ENCODE results near the gene MYO3B.

MYO3B gene

GRCh38 chr2:170505631-170506275 lies 327.8 kb downstream of the MYO3B start:
- H3K4me3 ChIP-seq (ENCODE audit: low read length): no peak overlapping the region
- no peak overlapping the region for H3K23ac ChIP-seq (ENCODE audit: low read length)
- no peak overlapping the region for H4K8ac ChIP-seq (ENCODE audit: low read depth, low read length)
- peak overlapping the region; percentile 68 for H3K56ac ChIP-seq (ENCODE audit: low read length)
- H2BK5ac ChIP-seq (ENCODE audit: low read length): peak overlapping the region; percentile 34
- peak; percentile 65 for DNase-seq
- peaks cover 19% of the 10 kb centered on the region for H3K4me1 ChIP-seq (ENCODE audit: control insufficient read depth, low read depth, low read length)
- peak overlapping the region; percentile 36 for H3K18ac ChIP-seq (ENCODE audit: low read length)
- H3K4me2 ChIP-seq (ENCODE audit: low read length): no peak overlapping the region
- no peak overlapping the region for H4K5ac ChIP-seq (ENCODE audit: low read length)
- WGBS (ENCODE audit: extremely low coverage, insufficient coverage, low lambda C conversion rate): no CpG with 5 or more reads among the region's 6 CpGs
- H3K9ac ChIP-seq (ENCODE audit: low read length): no peak overlapping the region
- H2BK15ac ChIP-seq (replicated peaks; ENCODE audit: low read depth): no peak overlapping the region
- peak overlapping the region; percentile 67 for H3K27ac ChIP-seq (ENCODE audit: low read depth, low read length)
- no peaks in the 10 kb centered on the region for H3K79me2 ChIP-seq (ENCODE audit: control insufficient read depth, insufficient read depth, low read length)
- H2BK120ac ChIP-seq (ENCODE audit: low read depth, low read length): no peak overlapping the region
- no peaks in the 10 kb centered on the region for H3K27me3 ChIP-seq (ENCODE audit: insufficient read depth, low read length, poor library complexity)
- H3K36me3 ChIP-seq (ENCODE audit: control insufficient read depth, insufficient read depth, low read length): no peaks in the 10 kb centered on the region
- H3K4ac ChIP-seq (ENCODE audit: low read depth, low read length): peak overlapping the region; percentile 28
- no peak overlapping the region for H2AK5ac ChIP-seq (ENCODE audit: low read length)
- H3K79me1 ChIP-seq (ENCODE audit: low read length): no peaks in the 10 kb centered on the region

- no peaks in the 10 kb centered on the region for H3K79me1 ChIP-seq (ENCODE audit: low read length)
- H3K4ac ChIP-seq (ENCODE audit: low read depth, low read length): no peak overlapping the region
- H3K27ac ChIP-seq (ENCODE audit: low read depth, low read length): no peak overlapping the region
- no peak overlapping the region for H3K18ac ChIP-seq (ENCODE audit: low read length)
- H3K9ac ChIP-seq (ENCODE audit: low read length): no peak overlapping the region
- no peaks in the 10 kb centered on the region for H3K27me3 ChIP-seq (ENCODE audit: insufficient read depth, low read length, poor library complexity)
- no peak overlapping the region for H2BK15ac ChIP-seq (replicated peaks; ENCODE audit: low read depth)
- no peak overlapping the region for H2BK120ac ChIP-seq (ENCODE audit: low read depth, low read length)
- H4K5ac ChIP-seq (ENCODE audit: low read length): no peak overlapping the region
- no peak overlapping the region for H3K4me2 ChIP-seq (ENCODE audit: low read length)
- WGBS (ENCODE audit: extremely low coverage, insufficient coverage, low lambda C conversion rate): no CpG with 5 or more reads among the region's 8 CpGs
- no peak overlapping the region for H2BK5ac ChIP-seq (ENCODE audit: low read length)
- H3K79me2 ChIP-seq (ENCODE audit: control insufficient read depth, insufficient read depth, low read length): no peaks in the 10 kb centered on the region
- no peak overlapping the region for H2AK5ac ChIP-seq (ENCODE audit: low read length)
- H3K23ac ChIP-seq (ENCODE audit: low read length): no peak overlapping the region
- H3K36me3 ChIP-seq (ENCODE audit: control insufficient read depth, insufficient read depth, low read length): no peaks in the 10 kb centered on the region
- peaks cover 3% of the 10 kb centered on the region for H3K4me1 ChIP-seq (ENCODE audit: control insufficient read depth, low read depth, low read length)
- H3K56ac ChIP-seq (ENCODE audit: low read length): no peak overlapping the region
- no peak for DNase-seq
- no peak overlapping the region for H4K8ac ChIP-seq (ENCODE audit: low read depth, low read length)
- no peak overlapping the region for H3K4me3 ChIP-seq (ENCODE audit: low read length)
Observed at GRCh38 chr2:170509452-170510193, 331.7 kb downstream of the MYO3B start.

- Histone ChIP-seq H3K79me1 (ENCODE audit: low read length) (no peaks in the 10 kb centered on the region), H2BK120ac (ENCODE audit: low read depth, low read length) (no peak overlapping the region), H3K27me3 (ENCODE audit: insufficient read depth, low read length, poor library complexity) (no peaks in the 10 kb centered on the region), H3K18ac (ENCODE audit: low read length) (no peak overlapping the region), H3K4me2 (ENCODE audit: low read length) (no peak overlapping the region), H3K23ac (ENCODE audit: low read length) (no peak overlapping the region), H3K4ac (ENCODE audit: low read depth, low read length) (no peak overlapping the region), H3K4me1 (ENCODE audit: control insufficient read depth, low read depth, low read length) (no peaks in the 10 kb centered on the region), H3K27ac (ENCODE audit: low read depth, low read length) (no peak overlapping the region), H2BK5ac (ENCODE audit: low read length) (no peak overlapping the region), H3K79me2 (ENCODE audit: control insufficient read depth, insufficient read depth, low read length) (no peaks in the 10 kb centered on the region), H3K36me3 (ENCODE audit: control insufficient read depth, insufficient read depth, low read length) (no peaks in the 10 kb centered on the region), H4K8ac (ENCODE audit: low read depth, low read length) (no peak overlapping the region), H4K5ac (ENCODE audit: low read length) (no peak overlapping the region), H2BK15ac (replicated peaks; ENCODE audit: low read depth) (no peak overlapping the region), H3K9ac (ENCODE audit: low read length) (no peak overlapping the region), H2AK5ac (ENCODE audit: low read length) (no peak overlapping the region), H3K56ac (ENCODE audit: low read length) (no peak overlapping the region), H3K4me3 (ENCODE audit: low read length) (no peak overlapping the region)
- WGBS (ENCODE audit: extremely low coverage, insufficient coverage, low lambda C conversion rate): no CpG with 5 or more reads among the region's 2 CpGs
- DNase-seq: no peak
Observed at GRCh38 chr2:170512266-170512665, 334.3 kb downstream of the MYO3B start.

GRCh38 chr2:170514140-170514539 lies 336.2 kb downstream of the MYO3B start:
- Histone ChIP-seq H3K56ac (ENCODE audit: low read length) (no peak overlapping the region), H3K27ac (ENCODE audit: low read depth, low read length) (no peak overlapping the region), H3K4me1 (ENCODE audit: control insufficient read depth, low read depth, low read length) (no peaks in the 10 kb centered on the region), H3K23ac (ENCODE audit: low read length) (no peak overlapping the region), H2AK5ac (ENCODE audit: low read length) (no peak overlapping the region), H2BK5ac (ENCODE audit: low read length) (no peak overlapping the region), H3K79me2 (ENCODE audit: control insufficient read depth, insufficient read depth, low read length) (no peaks in the 10 kb centered on the region), H3K4me2 (ENCODE audit: low read length) (no peak overlapping the region), H3K79me1 (ENCODE audit: low read length) (no peaks in the 10 kb centered on the region), H4K5ac (ENCODE audit: low read length) (no peak overlapping the region), H2BK120ac (ENCODE audit: low read depth, low read length) (no peak overlapping the region), H3K9ac (ENCODE audit: low read length) (no peak overlapping the region), H3K4ac (ENCODE audit: low read depth, low read length) (no peak overlapping the region), H3K4me3 (ENCODE audit: low read length) (no peak overlapping the region), H3K18ac (ENCODE audit: low read length) (no peak overlapping the region), H3K36me3 (ENCODE audit: control insufficient read depth, insufficient read depth, low read length) (no peaks in the 10 kb centered on the region), H4K8ac (ENCODE audit: low read depth, low read length) (no peak overlapping the region), H3K27me3 (ENCODE audit: insufficient read depth, low read length, poor library complexity) (no peaks in the 10 kb centered on the region), H2BK15ac (replicated peaks; ENCODE audit: low read depth) (no peak overlapping the region)
- DNase-seq: no peak
- no CpG with 5 or more reads among the region's 5 CpGs for WGBS (ENCODE audit: extremely low coverage, insufficient coverage, low lambda C conversion rate)

- H3K4ac ChIP-seq (ENCODE audit: low read depth, low read length): no peak overlapping the region
- WGBS (ENCODE audit: extremely low coverage, insufficient coverage, low lambda C conversion rate): no CpG with 5 or more reads among the region's 1 CpG
- H3K79me2 ChIP-seq (ENCODE audit: control insufficient read depth, insufficient read depth, low read length): no peaks in the 10 kb centered on the region
- no peak overlapping the region for H4K5ac ChIP-seq (ENCODE audit: low read length)
- H3K56ac ChIP-seq (ENCODE audit: low read length): no peak overlapping the region
- no peaks in the 10 kb centered on the region for H3K79me1 ChIP-seq (ENCODE audit: low read length)
- H3K36me3 ChIP-seq (ENCODE audit: control insufficient read depth, insufficient read depth, low read length): no peaks in the 10 kb centered on the region
- no peak overlapping the region for H3K4me3 ChIP-seq (ENCODE audit: low read length)
- DNase-seq: no peak
- H3K27me3 ChIP-seq (ENCODE audit: insufficient read depth, low read length, poor library complexity): no peaks in the 10 kb centered on the region
- no peak overlapping the region for H3K9ac ChIP-seq (ENCODE audit: low read length)
- H2BK15ac ChIP-seq (replicated peaks; ENCODE audit: low read depth): no peak overlapping the region
- H2AK5ac ChIP-seq (ENCODE audit: low read length): no peak overlapping the region
- no peak overlapping the region for H3K4me2 ChIP-seq (ENCODE audit: low read length)
- no peak overlapping the region for H3K18ac ChIP-seq (ENCODE audit: low read length)
- H2BK5ac ChIP-seq (ENCODE audit: low read length): no peak overlapping the region
- H2BK120ac ChIP-seq (ENCODE audit: low read depth, low read length): no peak overlapping the region
- no peak overlapping the region for H4K8ac ChIP-seq (ENCODE audit: low read depth, low read length)
- no peak overlapping the region for H3K27ac ChIP-seq (ENCODE audit: low read depth, low read length)
- H3K23ac ChIP-seq (ENCODE audit: low read length): no peak overlapping the region
- H3K4me1 ChIP-seq (ENCODE audit: control insufficient read depth, low read depth, low read length): no peaks in the 10 kb centered on the region
Observed at GRCh38 chr2:170517538-170517937, 339.6 kb downstream of the MYO3B start.
